NT2/D1 (cell line): ENCODE results near the gene GSK3B.

Experiments
- DNase-seq: peaks from one replicate; pipeline ENCODE4 v3.0.0-alpha.2; 2011; ENCODE audit warnings: low read depth, low spot score
- H3K27me3 ChIP-seq: 2 replicates; pipeline ENCODE4 v1.6.0; 2011; ENCODE audit warnings: mild to moderate bottlenecking; ENCODE audit not compliant: insufficient read length, insufficient read depth
- H3K36me3 ChIP-seq: 2 replicates; pipeline ENCODE4 v1.6.1; 2011; ENCODE audit warnings: mild to moderate bottlenecking, low read length, mixed read lengths; ENCODE audit not compliant: insufficient read depth, insufficient read length
- H3K4me1 ChIP-seq: 2 replicates; pipeline ENCODE4 v1.5.1; 2011; ENCODE audit not compliant: insufficient read depth, insufficient read length
- H3K4me3 ChIP-seq: 2 replicates; pipeline ENCODE4 v1.5.1; 2011; ENCODE audit warnings: low read depth; ENCODE audit not compliant: insufficient read length
- H3K9ac ChIP-seq: 2 replicates; pipeline ENCODE4 v1.6.0; 2011; ENCODE audit warnings: low read depth; ENCODE audit not compliant: insufficient read length
- H3K9me3 ChIP-seq: 2 replicates; pipeline ENCODE4 v1.5.1; 2011; ENCODE audit warnings: mild to moderate bottlenecking, low read length; ENCODE audit not compliant: insufficient read depth
- SUZ12 ChIP-seq: IDR thresholded peaks from 2 replicates; pipeline ENCODE4 v1.6.1; 2011; ENCODE audit not compliant: insufficient read length, insufficient read depth; ENCODE audit errors: extremely low read depth
- YY1 ChIP-seq: IDR thresholded peaks from 2 replicates; pipeline ENCODE4 v1.6.1; 2011; ENCODE audit not compliant: insufficient read length, insufficient read depth
- ZNF274 ChIP-seq: IDR thresholded peaks from 2 replicates; pipeline ENCODE4 v1.6.1; 2011; ENCODE audit warnings: mild to moderate bottlenecking, low read depth, low read length

Gene GSK3B

GRCh38 chr3:119790369-119790768 lies 303.9 kb downstream of the GSK3B start:
- DNase-seq: no peak
- TF ChIP-seq SUZ12 (no peak), YY1 (no peak), ZNF274 (no peak)
- H3K36me3 ChIP-seq: no peaks in the 10 kb centered on the region
- no peaks in the 10 kb centered on the region for H3K9me3 ChIP-seq
- H3K27me3 ChIP-seq: no peaks in the 10 kb centered on the region
- H3K9ac ChIP-seq: no peak overlapping the region
- H3K4me3 ChIP-seq: no peak overlapping the region
- H3K4me1 ChIP-seq: no peaks in the 10 kb centered on the region

GRCh38 chr3:119786409-119786808 lies 307.8 kb downstream of the GSK3B start:
- H3K9ac ChIP-seq: no peak overlapping the region
- no peaks in the 10 kb centered on the region for H3K4me1 ChIP-seq
- H3K27me3 ChIP-seq: no peaks in the 10 kb centered on the region
- no peak for TF ChIP-seq ZNF274
- no peak for TF ChIP-seq SUZ12
- no peak for TF ChIP-seq YY1
- no peaks in the 10 kb centered on the region for H3K36me3 ChIP-seq
- no peak overlapping the region for H3K4me3 ChIP-seq
- DNase-seq: no peak
- no peaks in the 10 kb centered on the region for H3K9me3 ChIP-seq

GRCh38 chr3:119783883-119784282 lies 310.4 kb downstream of the GSK3B start:
- TF ChIP-seq YY1 (no peak), ZNF274 (no peak), SUZ12 (no peak)
- Histone ChIP-seq H3K4me1 (no peaks in the 10 kb centered on the region), H3K4me3 (no peak overlapping the region), H3K36me3 (no peaks in the 10 kb centered on the region), H3K9ac (no peak overlapping the region), H3K9me3 (no peaks in the 10 kb centered on the region), H3K27me3 (no peaks in the 10 kb centered on the region)
- DNase-seq: no peak

GRCh38 chr3:119783255-119783654 lies 311.0 kb downstream of the GSK3B start:
- H3K9ac ChIP-seq: no peak overlapping the region
- TF ChIP-seq ZNF274 (no peak), SUZ12 (no peak), YY1 (no peak)
- no peaks in the 10 kb centered on the region for H3K36me3 ChIP-seq
- H3K9me3 ChIP-seq: no peaks in the 10 kb centered on the region
- no peak for DNase-seq
- H3K4me1 ChIP-seq: no peaks in the 10 kb centered on the region
- H3K27me3 ChIP-seq: no peaks in the 10 kb centered on the region
- no peak overlapping the region for H3K4me3 ChIP-seq

GRCh38 chr3:119782460-119782859 lies 311.8 kb downstream of the GSK3B start:
- Histone ChIP-seq H3K9ac (no peak overlapping the region), H3K27me3 (no peaks in the 10 kb centered on the region), H3K4me3 (no peak overlapping the region), H3K36me3 (no peaks in the 10 kb centered on the region), H3K9me3 (no peaks in the 10 kb centered on the region), H3K4me1 (no peaks in the 10 kb centered on the region)
- TF ChIP-seq YY1: no peak
- TF ChIP-seq SUZ12: no peak
- TF ChIP-seq ZNF274: no peak
- DNase-seq: no peak

GRCh38 chr3:119781330-119782198 lies 312.7 kb downstream of the GSK3B start, which contains the start of gene NR1I2:
Gene NR1I2 (plus strand): TSS chr3:119782101.
- DNase-seq: no peak
- H3K9me3 ChIP-seq: peaks cover 6% of the 10 kb centered on the region; the same call in 1 of the 2 replicates
- H3K9ac ChIP-seq: no peak within 1 kb of the TSS
- no peaks in the 10 kb centered on the region for H3K27me3 ChIP-seq
- no peaks in the 10 kb centered on the region for H3K36me3 ChIP-seq
- H3K4me1 ChIP-seq: no peaks in the 10 kb centered on the region
- TF ChIP-seq SUZ12 (no peak), ZNF274 (no peak), YY1 (no peak)
- H3K4me3 ChIP-seq: no peak within 1 kb of the TSS

- H3K4me3 ChIP-seq: no peak overlapping the region
- no peaks in the 10 kb centered on the region for H3K27me3 ChIP-seq
- H3K9ac ChIP-seq: no peak overlapping the region
- no peaks in the 10 kb centered on the region for H3K36me3 ChIP-seq
- TF ChIP-seq YY1: no peak
- TF ChIP-seq SUZ12: no peak
- no peak for TF ChIP-seq ZNF274
- no peak for DNase-seq
- H3K4me1 ChIP-seq: no peaks in the 10 kb centered on the region
- peaks cover 15% of the 10 kb centered on the region; the same call in 1 of the 2 replicates for H3K9me3 ChIP-seq
Measured at GRCh38 chr3:119779731-119780383, 314.4 kb downstream of the GSK3B start.
